ENCODE data around the gene MRGPRD. TPM values are rescaled to one million over a fixed set of nuclear protein-coding genes. Genes with fewer than 3 reads are reported as not detected.
"Not testable (repeated sequence)": the region's sequence is repeated elsewhere in the genome, so short reads cannot be mapped to it uniquely, and the experiment has no call there.

Gene MRGPRD
- total RNA-seq, 1 donor from 2014 or later: not detected

GRCh38 chr11:69005631-69006368 is 25.0 kb upstream of the MRGPRD start:
- no peak for DNase-seq

GRCh38 chr11:69005183-69005630 is 24.4 kb upstream of the MRGPRD start:
- DNase-seq: no peak

- DNase-seq: no peak
These were observed 23.8 kb upstream of the MRGPRD start for GRCh38 chr11:69004411-69005182.

GRCh38 chr11:69003866-69004367 is 23.1 kb upstream of the MRGPRD start:
- DNase-seq: no peak

GRCh38 chr11:69003301-69003865 is 22.6 kb upstream of the MRGPRD start:
- no peak for DNase-seq

GRCh38 chr11:69002570-69003231 is 21.9 kb upstream of the MRGPRD start:
- DNase-seq: no peak

- DNase-seq: no peak
These were observed 21.4 kb upstream of the MRGPRD start for GRCh38 chr11:69002110-69002569.

GRCh38 chr11:69001243-69002081 is 20.7 kb upstream of the MRGPRD start:
- no peak for DNase-seq

- peak; percentile 91 for DNase-seq
These were observed 20.1 kb upstream of the MRGPRD start for GRCh38 chr11:69000831-69001242.

GRCh38 chr11:69000391-69000790 is 19.6 kb upstream of the MRGPRD start:
- no peak for DNase-seq

- not testable (repeated sequence) for DNase-seq
These were observed 19.1 kb upstream of the MRGPRD start for GRCh38 chr11:68999748-69000355.

- no peak for DNase-seq
These were observed 18.4 kb upstream of the MRGPRD start for GRCh38 chr11:68999093-68999747.

GRCh38 chr11:68998390-68998911 is 17.7 kb upstream of the MRGPRD start:
- DNase-seq: peak; percentile 61

GRCh38 chr11:68997995-68998348 is 17.2 kb upstream of the MRGPRD start:
- no peak for DNase-seq

- DNase-seq: no peak
These were observed 16.6 kb upstream of the MRGPRD start for GRCh38 chr11:68997124-68997994.

GRCh38 chr11:68996376-68997123 is 15.8 kb upstream of the MRGPRD start:
- no peak for DNase-seq

GRCh38 chr11:68994894-68995285 is 14.1 kb upstream of the MRGPRD start:
- no peak for DNase-seq

GRCh38 chr11:68994161-68994893 is 13.5 kb upstream of the MRGPRD start:
- DNase-seq: no peak

Measured in dermis blood vessel endothelial cell (primary cell).